Measurements from ENCODE around the gene ISL1.

- TF ChIP-seq CTCF (conservative IDR thresholded peaks at IDR 0.05; ENCODE audit: low read length) (no peak), EZH2phosphoT487 (IDR thresholded peaks at IDR 0.05; ENCODE audit: borderline replicate concordance, low read depth, low read length) (no peak)
These were observed 5.2 kb upstream of the ISL1 start for GRCh38 chr5:51378061-51378409.

Measured in OCI-LY7 (cell line).